Stimulated activated CD4-positive, alpha-beta T cell treated with anti-CD3 and anti-CD28 coated beads, Interleukin-1b, Interleukin-23, amount 100 ng/mL, for 48 hours (primary cell): ENCODE results near the gene FRAS1.
"Not testable (repeated sequence)": the region's sequence is repeated elsewhere in the genome, so short reads cannot be mapped to it uniquely, and the experiment has no call there.

ENCODE experiments used
- DNase-seq: peaks from one replicate; pipeline ENCODE4 v3.0.0-alpha.2; 2020

Gene FRAS1

GRCh38 chr4:78120144-78120880, 63.2 kb downstream of the FRAS1 start:
- DNase-seq: no peak

- DNase-seq: no peak
These were observed 64.3 kb downstream of the FRAS1 start for GRCh38 chr4:78121338-78121904.

DNA sequence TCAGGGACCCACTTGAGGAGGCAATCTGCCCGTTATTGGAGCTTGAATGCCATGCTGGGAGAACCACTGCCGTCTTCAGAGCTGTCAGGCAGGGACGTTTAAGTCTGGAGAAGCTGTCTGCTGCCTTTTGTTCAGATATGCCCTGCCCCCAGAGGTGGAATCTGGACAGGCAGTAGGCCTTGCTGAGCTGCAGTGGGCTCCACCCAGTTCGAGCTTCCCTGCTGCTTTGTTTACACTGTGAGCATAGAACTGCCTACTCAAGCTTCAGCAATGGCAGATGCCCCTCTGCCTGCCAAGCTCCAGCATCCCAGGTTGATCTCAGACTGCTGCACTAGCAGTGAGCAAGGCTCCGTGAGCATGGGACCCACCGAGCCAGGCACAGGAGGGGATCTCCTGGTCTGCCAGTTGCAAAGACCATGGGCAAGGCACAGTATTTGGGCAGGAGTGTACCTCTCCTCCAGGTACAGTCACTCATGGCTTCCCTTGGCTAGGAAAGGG, 68.8 kb downstream of the FRAS1 start:
- not testable (repeated sequence) for DNase-seq

GRCh38 chr4:78129383-78130108, 72.4 kb downstream of the FRAS1 start:
- DNase-seq: no peak

GRCh38 chr4:78131403-78131802, 74.3 kb downstream of the FRAS1 start:
- no peak for DNase-seq

GRCh38 chr4:78136109-78137081, 79.3 kb downstream of the FRAS1 start:
- no peak for DNase-seq

- no peak for DNase-seq
These were observed 80.4 kb downstream of the FRAS1 start for GRCh38 chr4:78137532-78137931.

GRCh38 chr4:78138252-78138651, 81.1 kb downstream of the FRAS1 start:
- DNase-seq: no peak

- DNase-seq: no peak
These were observed 86.5 kb downstream of the FRAS1 start for GRCh38 chr4:78143634-78144033.

DNA sequence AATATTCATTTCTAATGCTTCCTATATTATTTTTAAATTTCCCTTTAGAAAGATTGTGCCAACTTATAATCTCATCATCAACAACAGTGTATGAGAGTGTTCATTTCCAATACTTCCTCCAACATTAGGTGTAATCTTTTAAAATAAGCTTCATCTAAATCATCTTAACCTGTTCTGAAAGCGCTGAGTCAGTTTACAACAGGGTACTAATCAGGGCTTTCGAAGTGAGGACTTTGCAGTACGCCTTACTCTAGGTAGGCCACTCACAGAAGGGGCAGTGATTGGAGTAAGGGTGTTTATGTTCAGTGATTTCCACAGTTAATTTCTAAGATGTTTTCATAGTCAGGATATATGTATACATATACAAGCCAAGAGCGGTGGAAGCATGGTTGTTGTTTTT, 87.9 kb downstream of the FRAS1 start:
- DNase-seq: no peak

DNA sequence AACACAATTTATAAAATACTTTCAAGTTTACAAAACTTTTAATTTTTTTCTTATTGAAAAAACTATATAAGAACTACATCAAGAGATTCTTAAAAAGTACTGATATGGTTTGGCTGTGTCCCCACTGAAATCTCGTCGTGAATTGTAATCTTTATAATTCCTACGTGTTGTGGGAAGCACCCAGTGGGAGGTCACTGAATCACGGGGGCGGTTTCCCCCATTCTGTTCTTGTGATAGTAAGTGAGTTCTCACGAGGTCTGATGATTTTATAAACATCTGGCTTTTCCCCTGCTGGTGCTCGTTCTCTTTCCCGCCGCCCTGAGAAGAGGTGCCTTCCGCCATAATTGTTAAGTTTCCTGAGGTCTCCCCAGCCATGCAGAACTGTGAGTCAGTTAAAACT, 88.5 kb downstream of the FRAS1 start:
- no peak for DNase-seq

- no peak for DNase-seq
These were observed 92.8 kb downstream of the FRAS1 start for GRCh38 chr4:78149751-78150542.

GRCh38 chr4:78150543-78150864, 93.4 kb downstream of the FRAS1 start:
- no peak for DNase-seq

- no peak for DNase-seq
These were observed 95.7 kb downstream of the FRAS1 start for GRCh38 chr4:78152795-78153194.

DNA sequence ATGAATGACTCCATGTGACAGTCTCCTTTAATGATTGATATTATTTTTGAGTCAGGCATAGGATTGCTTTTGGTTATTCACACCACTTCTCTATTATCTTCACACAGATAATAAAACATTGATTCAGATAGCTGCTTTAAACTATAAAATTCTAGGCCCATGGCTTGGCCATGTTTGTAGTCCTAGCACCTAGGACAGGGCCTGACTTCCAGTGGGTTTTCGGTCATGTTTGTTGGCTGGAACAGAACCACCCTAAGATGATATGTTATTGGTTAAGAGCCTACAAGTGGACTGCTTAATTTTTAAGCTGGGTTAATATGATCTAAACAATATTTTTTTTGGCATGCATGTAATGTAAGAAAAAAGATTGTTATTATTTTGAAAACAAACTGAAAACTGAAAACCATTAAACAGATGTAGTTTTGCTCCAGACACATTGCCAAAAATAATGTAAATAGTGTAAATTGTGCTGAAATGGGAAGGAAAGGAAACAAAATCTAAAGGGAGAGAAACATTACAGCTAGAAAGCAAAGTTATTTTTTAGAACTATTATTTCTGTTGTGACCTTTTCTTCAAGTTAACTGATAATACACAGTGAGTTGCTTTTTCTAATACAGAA, 98.0 kb downstream of the FRAS1 start:
- no peak for DNase-seq

DNA sequence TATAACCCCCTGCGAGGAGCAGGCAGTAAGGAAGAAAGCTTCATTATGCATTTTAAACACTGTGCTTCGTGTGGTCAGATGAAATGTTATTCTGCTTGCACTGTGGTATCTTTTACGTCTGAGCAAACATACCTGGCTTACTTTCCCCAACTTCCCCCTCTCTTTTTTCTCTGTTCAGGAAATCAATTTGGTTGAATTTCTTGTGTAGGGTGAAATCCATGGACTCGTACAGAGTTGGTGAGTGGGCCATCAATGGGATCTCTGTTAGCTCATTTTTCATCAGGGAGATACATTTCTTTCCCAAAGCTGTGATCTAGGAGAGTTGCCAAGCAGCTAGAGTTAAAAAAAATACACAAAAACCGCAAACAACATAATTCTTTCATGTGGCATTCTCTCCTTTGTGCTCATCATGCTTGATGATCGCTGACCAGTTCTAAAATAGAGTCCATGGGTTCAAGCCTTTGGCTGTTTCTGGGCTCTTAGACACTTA, 98.5 kb downstream of the FRAS1 start:
- DNase-seq: no peak

DNA sequence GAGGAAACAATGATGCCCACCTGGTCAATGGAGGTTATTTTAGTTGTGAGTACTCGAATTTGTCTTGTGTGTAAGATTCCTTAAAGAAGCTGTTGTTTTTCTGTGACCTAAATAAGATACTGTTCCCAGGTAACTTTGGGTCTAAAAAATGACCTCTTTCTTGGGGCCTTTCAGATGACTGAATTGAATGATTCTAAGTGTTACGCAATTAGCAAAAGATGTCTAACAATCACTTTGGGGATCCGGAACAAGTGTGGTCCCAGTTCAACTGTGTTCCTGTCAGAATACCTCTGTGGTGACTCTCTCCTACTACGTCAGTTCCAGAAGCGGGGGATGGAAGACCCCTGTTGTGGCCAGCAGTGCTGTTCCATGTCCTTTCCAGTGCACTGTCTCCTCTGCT, 99.4 kb downstream of the FRAS1 start:
- no peak for DNase-seq

DNA sequence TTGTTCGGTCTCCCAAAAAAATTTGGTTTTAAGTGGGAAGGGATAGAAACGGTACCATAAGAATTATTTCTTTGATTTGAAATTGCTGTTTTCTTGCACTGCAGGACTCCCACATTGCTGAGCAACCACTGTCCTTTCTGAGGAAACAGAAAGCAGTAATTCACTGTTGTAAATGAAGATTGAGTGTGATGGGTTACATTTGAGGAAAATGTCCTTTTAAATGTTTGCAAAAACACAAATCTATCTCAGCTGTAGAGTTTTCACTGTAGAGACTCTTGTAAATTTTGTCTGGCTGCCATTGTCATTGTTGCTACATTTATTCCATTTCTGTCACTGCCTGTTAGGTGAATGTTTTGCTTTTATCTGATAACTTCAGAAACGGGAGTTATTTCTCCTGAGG, 105.2 kb downstream of the FRAS1 start:
- DNase-seq: no peak

GRCh38 chr4:78162821-78163220, 105.7 kb downstream of the FRAS1 start:
- no peak for DNase-seq

DNA sequence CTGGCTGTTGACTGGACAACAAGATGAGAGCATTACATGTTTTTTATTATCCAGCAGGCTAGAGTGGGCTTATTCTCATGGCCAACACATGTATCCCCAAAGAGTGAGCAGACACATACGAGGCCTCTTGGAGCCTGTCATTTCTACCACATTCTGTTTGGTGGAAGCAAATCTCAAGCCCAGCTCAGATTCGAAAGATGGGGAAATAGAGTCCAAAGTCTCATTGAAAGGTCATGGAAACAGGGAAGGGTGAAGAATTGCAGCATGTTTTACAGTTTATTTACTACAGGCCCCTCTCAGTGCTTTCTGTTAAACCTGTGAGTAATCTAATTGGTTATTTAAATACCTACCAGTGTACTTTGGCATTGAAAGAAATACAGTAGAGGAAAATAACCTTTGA, 108.6 kb downstream of the FRAS1 start:
- DNase-seq: no peak

GRCh38 chr4:78166622-78167021, 109.5 kb downstream of the FRAS1 start:
- DNase-seq: no peak

DNA sequence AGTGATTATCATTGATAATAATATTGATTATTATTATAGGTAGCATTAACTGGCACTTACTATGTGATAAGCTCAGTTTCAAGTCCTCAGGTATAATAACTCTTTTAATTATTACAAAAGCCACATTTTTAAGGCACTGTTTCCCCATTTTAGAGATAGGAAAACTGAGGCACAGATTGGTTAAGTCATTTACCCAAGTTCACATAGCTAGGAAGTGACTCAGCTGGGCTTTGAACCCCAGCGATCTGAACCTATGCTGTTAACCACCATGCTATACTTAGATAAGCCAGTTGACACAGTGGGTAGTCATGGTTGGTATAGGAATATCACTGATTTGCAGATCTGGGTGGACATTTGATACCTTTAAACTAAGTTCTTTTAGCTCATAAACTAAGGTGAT, 110.4 kb downstream of the FRAS1 start:
- DNase-seq: no peak
